Measurements from ENCODE around the gene CLDN4.
"Not testable (repeated sequence)": the region's sequence is repeated elsewhere in the genome, so short reads cannot be mapped to it uniquely, and the experiment has no call there.

DNA sequence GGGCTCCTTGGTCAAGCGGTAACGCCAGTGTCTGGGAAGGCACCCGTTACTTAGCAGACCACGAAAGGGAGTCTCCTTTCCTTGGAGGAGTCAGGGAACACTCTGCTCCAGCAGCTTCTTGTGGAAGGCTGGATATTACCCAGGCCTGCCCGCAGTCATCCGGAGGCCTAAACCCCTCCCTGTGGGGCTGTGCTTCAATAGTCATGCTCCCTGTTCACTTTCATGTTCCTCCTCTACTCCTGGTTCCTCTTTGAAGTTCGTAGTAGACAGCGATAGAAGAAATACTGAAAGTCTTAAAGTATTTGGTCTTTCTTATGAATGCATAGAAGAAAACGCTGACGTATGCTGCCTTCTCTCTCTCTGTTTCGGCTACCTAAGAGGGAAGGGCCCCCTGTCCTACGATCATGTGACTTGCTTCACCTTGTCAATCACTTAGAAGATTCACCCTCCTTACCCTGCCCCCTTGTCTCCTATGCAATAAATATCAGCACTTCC lies 15.0 kb downstream of the CLDN4 start:
- TF ChIP-seq, protein P1, sequence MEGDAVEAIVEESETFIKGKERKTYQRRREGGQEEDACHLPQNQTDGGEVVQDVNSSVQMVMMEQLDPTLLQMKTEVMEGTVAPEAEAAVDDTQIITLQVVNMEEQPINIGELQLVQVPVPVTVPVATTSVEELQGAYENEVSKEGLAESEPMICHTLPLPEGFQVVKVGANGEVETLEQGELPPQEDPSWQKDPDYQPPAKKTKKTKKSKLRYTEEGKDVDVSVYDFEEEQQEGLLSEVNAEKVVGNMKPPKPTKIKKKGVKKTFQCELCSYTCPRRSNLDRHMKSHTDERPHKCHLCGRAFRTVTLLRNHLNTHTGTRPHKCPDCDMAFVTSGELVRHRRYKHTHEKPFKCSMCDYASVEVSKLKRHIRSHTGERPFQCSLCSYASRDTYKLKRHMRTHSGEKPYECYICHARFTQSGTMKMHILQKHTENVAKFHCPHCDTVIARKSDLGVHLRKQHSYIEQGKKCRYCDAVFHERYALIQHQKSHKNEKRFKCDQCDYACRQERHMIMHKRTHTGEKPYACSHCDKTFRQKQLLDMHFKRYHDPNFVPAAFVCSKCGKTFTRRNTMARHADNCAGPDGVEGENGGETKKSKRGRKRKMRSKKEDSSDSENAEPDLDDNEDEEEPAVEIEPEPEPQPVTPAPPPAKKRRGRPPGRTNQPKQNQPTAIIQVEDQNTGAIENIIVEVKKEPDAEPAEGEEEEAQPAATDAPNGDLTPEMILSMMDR (IDR thresholded peaks at IDR 0.05; ENCODE audit: insufficient read depth, low read length): not testable (repeated sequence)
- not testable (repeated sequence) for TF ChIP-seq POLR2AphosphoS5 (IDR thresholded peaks at IDR 0.05; ENCODE audit: low read depth)
